NCI-H345 treated with DMSO at 0.1 percent for 48 hours (cell line): ENCODE data around the gene CLTA.
"Not testable (repeated sequence)": the region's sequence is repeated elsewhere in the genome, so short reads cannot be mapped to it uniquely, and the experiment has no call there.

Experiments used
- DNase-seq: peaks from one replicate; lab custom pipeline; 2025; ENCODE audit not compliant: unreplicated experiment; lab: John Stamatoyannopoulos, UW

Gene CLTA

GRCh38 chr9:36158122-36158521 lies 32.6 kb upstream of the CLTA start:
- DNase-seq, result no peak

- no peak for DNase-seq
These were observed 31.8 kb upstream of the CLTA start for GRCh38 chr9:36158917-36159316.

- not testable (repeated sequence) for DNase-seq
These were observed 31.2 kb upstream of the CLTA start for GRCh38 chr9:36159509-36159908.

DNA sequence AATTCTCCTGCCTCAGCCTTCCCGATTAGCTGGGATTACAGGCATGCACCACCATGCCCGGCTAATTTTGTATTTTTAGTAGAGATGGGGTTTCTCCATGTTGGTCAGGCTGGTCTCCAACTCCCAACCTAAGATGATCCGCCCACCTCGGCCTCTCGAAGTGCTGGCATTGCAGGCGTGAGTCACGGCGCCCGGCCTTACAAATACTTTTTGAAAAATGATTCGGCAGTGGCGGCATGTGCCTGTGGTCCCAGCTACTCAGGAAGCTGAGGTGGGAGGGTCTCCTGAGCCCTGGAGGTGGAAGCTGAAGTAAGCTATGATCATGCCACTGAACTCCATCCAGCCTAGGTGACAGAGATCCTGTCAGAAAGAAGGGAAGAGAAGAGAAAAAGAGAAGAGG lies 30.6 kb upstream of the CLTA start:
- DNase-seq, result not testable (repeated sequence)

DNA sequence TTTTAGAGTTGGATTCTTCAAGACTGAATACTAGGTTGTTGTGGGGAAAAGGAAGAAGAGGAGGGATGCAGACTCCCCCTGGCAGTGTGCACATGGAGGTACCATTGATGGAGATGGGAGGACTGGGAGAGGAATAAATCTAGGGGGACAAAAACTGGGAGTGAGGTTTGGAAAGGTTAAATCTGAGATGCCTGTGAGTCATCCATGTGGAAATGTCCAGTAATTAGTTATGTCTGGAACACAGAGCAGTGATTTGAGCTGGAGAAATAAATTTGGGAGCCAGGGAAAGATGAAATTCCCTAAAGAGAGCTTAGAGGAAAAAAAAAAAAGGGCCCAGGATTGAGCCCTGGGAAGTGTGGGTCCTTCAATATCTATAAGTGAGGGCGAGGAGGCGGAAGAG lies 29.5 kb upstream of the CLTA start:
- DNase-seq, result no peak

GRCh38 chr9:36162211-36162738 lies 28.4 kb upstream of the CLTA start:
- no peak for DNase-seq

GRCh38 chr9:36163049-36163785 lies 27.5 kb upstream of the CLTA start:
- DNase-seq, result no peak

GRCh38 chr9:36163786-36164170 lies 26.9 kb upstream of the CLTA start:
- DNase-seq, result no peak

DNA sequence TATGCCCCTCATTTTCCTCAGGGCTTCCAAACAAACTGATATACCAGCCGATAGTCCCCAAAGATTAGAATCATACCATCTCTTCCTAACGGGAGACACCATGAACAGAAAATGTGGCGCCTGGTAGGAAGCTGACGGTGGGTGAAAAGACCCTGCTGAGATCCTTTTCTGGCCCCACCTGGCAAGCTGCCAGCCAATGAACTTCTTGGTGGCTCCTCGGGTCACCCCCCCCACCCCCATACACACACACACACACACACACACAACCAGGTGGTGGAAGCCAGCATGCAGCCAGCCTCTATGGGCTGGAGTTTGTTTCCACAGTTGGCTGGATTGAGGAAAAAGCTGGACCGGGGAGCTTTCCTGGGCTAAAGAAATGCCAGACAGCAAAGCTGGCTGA lies 26.3 kb upstream of the CLTA start:
- DNase-seq, result no peak

- DNase-seq, result no peak
These were observed 25.7 kb upstream of the CLTA start for GRCh38 chr9:36164989-36165388.

DNA sequence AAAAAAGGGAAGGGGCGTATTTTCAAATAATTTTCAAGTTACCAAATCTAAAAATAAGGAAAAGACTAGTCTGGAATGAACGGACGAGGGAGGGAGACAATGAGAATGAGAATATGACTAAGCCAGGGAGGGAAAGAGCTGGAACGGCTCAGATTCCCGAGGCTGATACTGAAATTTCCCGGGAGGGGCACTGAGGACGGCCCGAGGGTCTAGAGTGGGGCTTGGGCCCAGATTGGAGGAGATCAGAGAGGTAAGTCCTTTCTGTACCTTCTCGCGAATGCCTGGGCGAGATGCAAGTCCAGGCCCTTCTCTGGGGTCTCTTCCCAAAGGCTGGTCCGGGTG lies 24.9 kb upstream of the CLTA start:
- DNase-seq, result no peak

GRCh38 chr9:36166168-36166927 lies 24.4 kb upstream of the CLTA start:
- DNase-seq, result peak; percentile 59

DNA sequence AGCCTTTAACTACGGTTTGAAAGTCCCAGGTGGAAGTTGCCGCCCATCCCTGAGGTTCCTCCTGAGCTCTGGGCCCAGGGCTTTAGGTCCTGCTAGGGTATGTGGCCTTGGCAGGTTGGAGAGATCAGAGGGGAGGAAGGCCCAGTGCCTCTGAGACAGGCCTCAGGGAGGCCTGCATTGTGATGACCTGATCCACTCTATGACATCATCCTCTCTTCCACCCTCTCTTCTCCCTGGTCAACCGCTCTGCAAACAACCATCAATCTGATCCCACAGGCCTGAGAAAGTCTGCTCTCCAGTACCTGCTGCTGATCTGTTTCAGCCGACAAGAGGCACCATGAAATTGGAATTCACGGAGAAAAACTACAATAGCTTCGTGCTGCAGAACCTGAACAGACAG lies 21.6 kb upstream of the CLTA start, which contains the start of gene CCIN:
TSS of gene CCIN (plus strand) at position 223 of the 400 bp plus-strand sequence. CDS start at position 338, 115 bp downstream.
- DNase-seq, result no peak

DNA sequence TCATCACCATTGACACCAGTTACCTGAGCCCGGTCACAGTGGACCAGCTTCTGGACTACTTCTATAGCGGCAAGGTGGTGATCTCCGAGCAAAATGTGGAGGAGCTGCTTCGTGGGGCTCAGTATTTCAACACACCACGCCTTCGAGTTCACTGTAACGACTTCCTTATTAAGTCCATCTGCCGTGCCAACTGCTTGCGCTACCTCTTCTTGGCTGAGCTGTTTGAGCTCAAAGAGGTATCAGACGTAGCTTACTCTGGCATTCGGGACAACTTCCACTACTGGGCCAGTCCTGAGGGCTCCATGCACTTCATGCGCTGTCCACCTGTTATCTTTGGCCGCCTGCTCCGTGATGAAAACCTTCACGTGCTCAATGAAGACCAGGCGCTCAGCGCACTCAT lies 21.0 kb upstream of the CLTA start:
- no peak for DNase-seq

GRCh38 chr9:36170531-36170930 lies 20.2 kb upstream of the CLTA start:
- no peak for DNase-seq

DNA sequence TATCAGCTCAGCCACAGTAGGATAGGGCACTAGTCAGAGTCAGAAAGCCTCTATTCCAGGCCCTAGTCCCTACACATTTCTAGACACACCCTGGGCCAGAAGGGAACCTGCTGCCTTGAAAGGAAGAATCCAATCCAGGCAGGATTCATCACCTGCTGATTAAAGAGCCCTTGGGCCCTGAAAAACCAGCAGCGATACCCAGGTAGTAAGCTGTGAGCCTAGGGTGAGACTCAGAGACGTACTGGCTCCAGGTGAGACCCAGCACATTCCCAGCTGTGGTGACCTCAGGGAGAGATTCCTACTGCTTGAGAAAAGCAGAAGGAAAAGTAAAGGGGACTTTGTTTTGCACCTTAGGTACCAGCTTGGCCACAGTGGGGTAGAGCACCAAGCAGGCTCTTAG lies 16.9 kb upstream of the CLTA start:
- DNase-seq, result no peak

- DNase-seq, result no peak
These were observed 16.4 kb upstream of the CLTA start for GRCh38 chr9:36174271-36174670.

GRCh38 chr9:36174731-36175130 lies 16.0 kb upstream of the CLTA start:
- DNase-seq, result no peak

DNA sequence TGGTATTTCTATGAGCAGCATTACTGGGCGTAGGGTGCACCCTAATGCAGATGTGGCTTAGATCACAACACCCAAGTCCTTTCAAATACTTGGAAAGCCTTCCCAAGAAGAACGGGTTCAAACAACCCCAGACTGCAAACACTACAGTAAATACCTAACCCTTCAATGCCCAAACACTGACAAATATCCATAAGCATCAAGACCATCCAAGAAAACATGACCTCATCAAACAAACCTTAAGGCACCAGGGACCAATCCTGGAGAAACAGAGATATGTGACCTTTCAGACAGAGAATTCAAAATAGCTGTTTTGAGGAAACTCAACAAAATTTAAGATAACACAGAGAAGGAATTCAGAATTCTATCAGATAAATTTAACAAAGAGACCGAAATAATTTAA lies 15.5 kb upstream of the CLTA start:
- not testable (repeated sequence) for DNase-seq

DNA sequence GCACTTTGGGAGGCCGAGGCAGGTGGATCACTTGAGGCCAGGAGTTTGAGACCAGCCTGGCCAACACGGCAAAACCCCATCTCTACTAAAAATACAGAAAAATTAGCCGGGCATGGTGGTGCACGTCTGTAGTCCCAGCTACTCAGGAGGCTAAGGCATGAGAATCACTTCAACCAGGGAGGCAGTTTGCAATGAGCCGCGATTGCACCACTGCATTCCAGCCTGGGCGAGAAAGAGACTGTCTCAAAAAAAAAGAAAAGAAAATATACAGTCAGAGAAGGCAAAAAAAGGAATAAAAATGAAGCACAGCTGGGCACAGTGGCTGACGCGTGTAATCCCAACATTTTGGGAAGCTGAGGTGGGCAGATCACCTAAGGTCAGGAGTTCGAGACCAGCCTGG lies 14.2 kb upstream of the CLTA start:
- not testable (repeated sequence) for DNase-seq

- no peak for DNase-seq
These were observed 13.2 kb upstream of the CLTA start for GRCh38 chr9:36177571-36177970.

GRCh38 chr9:36180243-36180642 lies 10.5 kb upstream of the CLTA start:
- DNase-seq, result not testable (repeated sequence)
